SK-N-SH (cell line): ENCODE data around the gene SP3. TPM values are rescaled to one million over a fixed set of nuclear protein-coding genes. Genes with fewer than 3 reads are reported as not detected.

ENCODE experiments used
- CTCF ChIA-PET: fragments of 300-600, 350-600 bp; formaldehyde crosslinking; extraction: SDS; loops from one replicate; lab custom pipeline; 2021; lab: Yijun Ruan, JAX
- POLR2A ChIA-PET: fragments of 350-600 bp; sonication (Branson Sonifier 250); formaldehyde crosslinking; extraction: SDS; loops from one replicate; lab custom pipeline; 2020; ENCODE audit warnings: antibody characterized with exemption, inconsistent platforms; lab: Yijun Ruan, JAX
- DNase-seq: peaks from one replicate; pipeline ENCODE4 v3.0.0; 2012
- H2AFZ ChIP-seq: fragments of 200-600 bp; sonication (generic); 2 replicates; pipeline ENCODE4 v1.8.1; 2016; ENCODE audit warnings: antibody characterized with exemption, mild to moderate bottlenecking, low read depth
- H3F3A ChIP-seq: fragments of 200-600 bp; sonication (generic); replicated peaks from 2 replicates; pipeline ENCODE3; 2016; ENCODE audit warnings: antibody characterized with exemption, mild to moderate bottlenecking; ENCODE audit not compliant: insufficient read depth
- H3K27ac ChIP-seq, 2 experiments: fragments of 200-500 bp in 1 of 2; fragments of 200-600 bp in 1 of 2; sonication (Bioruptor generic) in 1 of 2; sonication (generic), shearing (Covaris generic) in 1 of 2; 2 replicates each; pipeline versions ENCODE4 v1.5.1 to v1.6.1; 2014 to 2016; ENCODE audit warnings: low read depth in 2 of 2, inconsistent platforms in 1 of 2, low read length in 1 of 2, mild to moderate bottlenecking in 1 of 2, mixed read lengths in 1 of 2
- H3K27me3 ChIP-seq: fragments of 200-600 bp; sonication (generic), shearing (Covaris generic); 2 replicates; pipeline ENCODE4 v1.6.1; 2016; ENCODE audit warnings: mixed run types; ENCODE audit not compliant: insufficient read depth
- H3K36me3 ChIP-seq, 2 experiments: fragments of 200-500 bp in 1 of 2; fragments of 200-600 bp in 1 of 2; sonication (Bioruptor generic) in 1 of 2; sonication (generic) in 1 of 2; replicated peaks in 1 of 2; 2 replicates each; pipeline versions ENCODE3 to v1.5.1; 2014 to 2016; ENCODE audit warnings: low read length in 1 of 2, mild to moderate bottlenecking in 1 of 2; ENCODE audit not compliant: insufficient read depth in 2 of 2, control insufficient read depth in 1 of 2
- H3K4me1 ChIP-seq, 2 experiments: fragments of 200-500 bp in 1 of 2; fragments of 200-600 bp in 1 of 2; sonication (Bioruptor generic) in 1 of 2; sonication (generic), shearing (Covaris generic) in 1 of 2; 2 replicates each; pipeline versions ENCODE4 v1.5.1 to v1.6.1; 2014 to 2016; ENCODE audit warnings: low read depth in 1 of 2, low read length in 1 of 2, mixed run types in 1 of 2; ENCODE audit not compliant: insufficient read depth in 2 of 2, control insufficient read depth in 1 of 2
- H3K4me2 ChIP-seq: fragments of 200-600 bp; sonication (generic), shearing (Covaris generic); 2 replicates; pipeline ENCODE4 v1.6.1; 2017; ENCODE audit warnings: mixed run types
- H3K4me3 ChIP-seq, 2 experiments: fragments of 200-500 bp in 1 of 2; fragments of 200-600 bp in 1 of 2; sonication (Bioruptor generic) in 1 of 2; sonication (generic), shearing (Covaris generic) in 1 of 2; 2 replicates each; pipeline versions ENCODE4 v1.5.1 to v1.8.1; 2014 to 2016; ENCODE audit warnings: low read depth in 2 of 2, inconsistent platforms in 1 of 2, low read length in 1 of 2, mild to moderate bottlenecking in 1 of 2, mixed read lengths in 1 of 2, moderate library complexity in 1 of 2
- H3K79me2 ChIP-seq: fragments of 200-600 bp; sonication (generic); 2 replicates; pipeline ENCODE4 v1.8.1; 2017; ENCODE audit warnings: mild to moderate bottlenecking; ENCODE audit not compliant: insufficient read depth
- H3K9ac ChIP-seq: fragments of 200-600 bp; sonication (generic); 2 replicates; pipeline ENCODE4 v1.6.1; 2017; ENCODE audit warnings: mixed run types
- H3K9me2 ChIP-seq: fragments of 200-600 bp; sonication (generic); 2 replicates; pipeline ENCODE4 v1.6.1; 2017; ENCODE audit warnings: mixed run types
- H3K9me3 ChIP-seq: fragments of 200-600 bp; sonication (generic); 2 replicates; pipeline ENCODE4 v1.6.1; 2017; ENCODE audit warnings: mixed run types, mild to moderate bottlenecking, moderate library complexity
- H4K20me1 ChIP-seq: fragments of 200-600 bp; sonication (generic); 2 replicates; pipeline ENCODE4 v1.6.1; 2017; ENCODE audit warnings: mild to moderate bottlenecking, mixed run types; ENCODE audit not compliant: insufficient read depth
- FOSL2 ChIP-seq: IDR thresholded peaks from 2 replicates; pipeline ENCODE4 v1.4.0; 2012; ENCODE audit warnings: low read depth, mild to moderate bottlenecking, moderate library complexity, borderline replicate concordance
- FOXJ3 ChIP-seq: sonication (generic); formaldehyde crosslinking; IDR thresholded peaks from 2 replicates; pipeline ENCODE4 v1.5.1; 2020; ENCODE audit warnings: mild to moderate bottlenecking, missing genetic modification reagents
- GABPA ChIP-seq: IDR thresholded peaks from 2 replicates; pipeline ENCODE4 v1.4.0; 2012; ENCODE audit warnings: low read depth, mild to moderate bottlenecking
- GATA2 ChIP-seq: sonication (generic); formaldehyde crosslinking; IDR thresholded peaks from 2 replicates; pipeline ENCODE4 v1.5.0; 2020; ENCODE audit warnings: mild to moderate bottlenecking, missing genetic modification reagents
- MEF2A ChIP-seq: IDR thresholded peaks from 2 replicates; pipeline ENCODE4 v1.4.0; 2012; ENCODE audit warnings: low read depth, borderline replicate concordance
- MXI1 ChIP-seq: IDR thresholded peaks from 2 replicates; pipeline ENCODE4 v1.6.1; 2012; ENCODE audit warnings: mild to moderate bottlenecking, low read depth, low read length, improper control_type of control experiment
- SIN3A ChIP-seq: IDR thresholded peaks from 2 replicates; pipeline ENCODE4 v1.6.1; 2012; ENCODE audit warnings: low read depth, mild to moderate bottlenecking, low read length, moderate library complexity, borderline replicate concordance
- TCF12 ChIP-seq: IDR thresholded peaks from 2 replicates; pipeline ENCODE4 v1.4.0; 2012
- WGBS: methylation state at CpG from one replicate; pipeline ENCODE4 v1.1.6; 2017; ENCODE audit warnings: low lambda C conversion rate; 5-methylcytosine and 5-hydroxymethylcytosine counted together
- polyA plus RNA-seq, 3 experiments: library from polyadenylated mRNA; depleted of rRNA; stranded (reverse); fragments of >200 nt; gene quantifications; 2 replicates each; pipeline ENCODE4 v1.2.3, GENCODE V29; 2012
- TF ChIP-seq, protein P1 (sequence below): fragments of 150-350 bp; IDR thresholded peaks from 2 replicates; pipeline ENCODE4 v1.6.1; 2017; ENCODE audit warnings: antibody characterized with exemption, low read length, low read depth, borderline replicate concordance
- TF ChIP-seq, protein P2 (sequence below): fragments of 200-600 bp; sonication (generic); IDR thresholded peaks from 2 replicates; pipeline ENCODE4 v1.6.1; 2017; ENCODE audit warnings: antibody characterized with exemption, mild to moderate bottlenecking, moderate library complexity
- TF ChIP-seq, protein P3 (sequence below): IDR thresholded peaks from 2 replicates; pipeline ENCODE4; 2012

SP3 gene
- polyA plus RNA-seq, 1 of the 3 experiments (the other 2 are of a cell fraction), result 23.1 TPM

DNA sequence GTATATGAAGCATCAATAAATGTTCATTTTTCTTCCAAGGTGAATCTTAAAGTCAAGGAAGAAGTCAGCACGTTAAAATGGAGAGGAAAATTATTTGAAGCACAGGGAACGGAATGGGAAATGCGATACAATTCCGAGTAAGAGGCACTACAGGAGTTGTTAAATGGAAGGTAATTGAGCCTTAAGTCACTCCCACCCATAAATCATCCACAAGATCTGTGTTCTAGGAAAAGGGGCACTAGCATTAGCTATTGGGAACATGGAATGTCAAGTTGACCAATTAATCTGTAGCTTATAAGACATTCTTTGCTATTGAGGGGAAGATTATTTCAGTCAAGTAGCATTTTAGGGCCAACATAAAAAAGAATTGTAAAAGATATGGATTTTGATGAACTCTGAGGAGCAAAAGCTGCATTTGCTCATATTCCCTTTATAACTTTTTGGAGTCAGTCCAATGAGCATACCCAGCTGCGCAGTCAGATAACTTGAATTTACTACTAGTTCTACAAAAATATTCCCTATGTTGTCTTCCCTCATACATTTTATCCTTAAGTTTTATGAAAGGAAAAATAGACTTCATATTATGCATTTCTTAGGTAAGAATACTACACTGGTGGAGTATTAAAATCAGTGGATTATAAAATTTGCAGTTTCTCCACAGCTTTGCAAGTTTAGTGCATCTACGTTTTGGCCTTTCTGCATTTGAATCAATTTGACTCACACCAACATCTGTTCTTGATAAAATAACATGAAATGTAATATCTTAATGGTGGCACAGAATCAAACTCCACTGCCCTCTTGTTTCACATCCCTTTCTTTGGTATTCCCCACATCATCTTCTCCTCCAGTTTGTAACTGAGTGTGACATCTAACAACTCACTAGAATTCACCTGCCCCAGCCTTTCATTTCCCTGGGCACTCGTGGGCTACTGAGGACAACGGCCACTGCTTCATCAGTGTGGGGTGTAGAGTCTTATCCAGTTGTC, 95.6 kb downstream of the SP3 start:
- TF ChIP-seq, protein P1, sequence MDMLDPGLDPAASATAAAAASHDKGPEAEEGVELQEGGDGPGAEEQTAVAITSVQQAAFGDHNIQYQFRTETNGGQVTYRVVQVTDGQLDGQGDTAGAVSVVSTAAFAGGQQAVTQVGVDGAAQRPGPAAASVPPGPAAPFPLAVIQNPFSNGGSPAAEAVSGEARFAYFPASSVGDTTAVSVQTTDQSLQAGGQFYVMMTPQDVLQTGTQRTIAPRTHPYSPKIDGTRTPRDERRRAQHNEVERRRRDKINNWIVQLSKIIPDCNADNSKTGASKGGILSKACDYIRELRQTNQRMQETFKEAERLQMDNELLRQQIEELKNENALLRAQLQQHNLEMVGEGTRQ, result no peak
- TF ChIP-seq, protein P2, sequence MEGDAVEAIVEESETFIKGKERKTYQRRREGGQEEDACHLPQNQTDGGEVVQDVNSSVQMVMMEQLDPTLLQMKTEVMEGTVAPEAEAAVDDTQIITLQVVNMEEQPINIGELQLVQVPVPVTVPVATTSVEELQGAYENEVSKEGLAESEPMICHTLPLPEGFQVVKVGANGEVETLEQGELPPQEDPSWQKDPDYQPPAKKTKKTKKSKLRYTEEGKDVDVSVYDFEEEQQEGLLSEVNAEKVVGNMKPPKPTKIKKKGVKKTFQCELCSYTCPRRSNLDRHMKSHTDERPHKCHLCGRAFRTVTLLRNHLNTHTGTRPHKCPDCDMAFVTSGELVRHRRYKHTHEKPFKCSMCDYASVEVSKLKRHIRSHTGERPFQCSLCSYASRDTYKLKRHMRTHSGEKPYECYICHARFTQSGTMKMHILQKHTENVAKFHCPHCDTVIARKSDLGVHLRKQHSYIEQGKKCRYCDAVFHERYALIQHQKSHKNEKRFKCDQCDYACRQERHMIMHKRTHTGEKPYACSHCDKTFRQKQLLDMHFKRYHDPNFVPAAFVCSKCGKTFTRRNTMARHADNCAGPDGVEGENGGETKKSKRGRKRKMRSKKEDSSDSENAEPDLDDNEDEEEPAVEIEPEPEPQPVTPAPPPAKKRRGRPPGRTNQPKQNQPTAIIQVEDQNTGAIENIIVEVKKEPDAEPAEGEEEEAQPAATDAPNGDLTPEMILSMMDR, result no peak
- TF ChIP-seq, protein P3, sequence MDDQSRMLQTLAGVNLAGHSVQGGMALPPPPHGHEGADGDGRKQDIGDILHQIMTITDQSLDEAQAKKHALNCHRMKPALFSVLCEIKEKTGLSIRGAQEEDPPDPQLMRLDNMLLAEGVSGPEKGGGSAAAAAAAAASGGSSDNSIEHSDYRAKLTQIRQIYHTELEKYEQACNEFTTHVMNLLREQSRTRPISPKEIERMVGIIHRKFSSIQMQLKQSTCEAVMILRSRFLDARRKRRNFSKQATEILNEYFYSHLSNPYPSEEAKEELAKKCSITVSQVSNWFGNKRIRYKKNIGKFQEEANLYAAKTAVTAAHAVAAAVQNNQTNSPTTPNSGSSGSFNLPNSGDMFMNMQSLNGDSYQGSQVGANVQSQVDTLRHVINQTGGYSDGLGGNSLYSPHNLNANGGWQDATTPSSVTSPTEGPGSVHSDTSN, result no peak
- TF ChIP-seq MEF2A (no peak), TCF12 (peak; percentile 74), SIN3A (no peak)
- Histone ChIP-seq H3K4me3 (no peak overlapping the region), H3K27me3 (no peaks in the 10 kb centered on the region; the same call in 1 of the 2 replicates), H3K9ac (no peak overlapping the region), H3K4me2 (no peak overlapping the region), H3K9me3 (no peaks in the 10 kb centered on the region), H3K79me2 (no peaks in the 10 kb centered on the region), H3K4me1 (peaks cover 0 to 23% of the 10 kb centered on the region in 2 experiments; a peak in 2 of 4 replicates), H3K27ac (no peak overlapping the region), H2AFZ (no peak overlapping the region), H4K20me1 (no peaks in the 10 kb centered on the region), H3K36me3 (no peaks in the 10 kb centered on the region), H3F3A (no peaks in the 10 kb centered on the region), H3K9me2 (no peaks in the 10 kb centered on the region)
- 57% methylated on average over 8 of the region's 8 CpGs for WGBS
- ChIA-PET CTCF (no interaction called here), POLR2A (no interaction called here)
- DNase-seq, result no peak

DNA sequence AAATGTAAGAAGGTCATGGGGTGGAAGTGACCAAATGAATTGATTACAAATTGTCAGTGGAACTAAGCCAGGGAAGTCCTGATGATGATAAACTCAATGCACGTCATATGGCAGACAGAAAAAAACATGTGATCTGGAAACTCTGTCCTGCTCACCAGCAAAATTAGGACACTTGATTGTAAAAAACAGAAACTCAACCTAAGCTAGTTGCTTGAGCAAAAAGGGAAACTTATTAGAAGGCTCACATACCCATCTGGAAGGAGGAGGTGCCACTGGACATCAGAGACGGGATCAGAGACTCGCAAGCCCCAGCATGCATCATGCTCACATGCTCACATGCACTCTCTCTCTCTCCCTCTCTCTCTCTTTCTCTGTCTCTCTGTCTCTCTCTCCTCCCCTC, 96.8 kb downstream of the SP3 start:
- H3K79me2 ChIP-seq, result no peaks in the 10 kb centered on the region
- DNase-seq, result no peak
- ChIA-PET CTCF (interaction anchor here (0.8 kb wide), 1 partner anchor 38 kb away, joined by 3 read pairs; no protein-coding TSS in a partner anchor), POLR2A (no interaction called here)
- H3K27ac ChIP-seq, result no peak overlapping the region
- no peaks in the 10 kb centered on the region for H3F3A ChIP-seq
- no peak overlapping the region for H2AFZ ChIP-seq
- 88% methylated on average over 1 of the region's 3 CpGs for WGBS
- no peak overlapping the region for H3K4me2 ChIP-seq
- peaks cover 0 to 23% of the 10 kb centered on the region in 2 experiments; a peak in 2 of 4 replicates for H3K4me1 ChIP-seq
- H3K36me3 ChIP-seq, result no peaks in the 10 kb centered on the region
- H3K27me3 ChIP-seq, result no peaks in the 10 kb centered on the region; the same call in 1 of the 2 replicates
- H3K9me2 ChIP-seq, result no peaks in the 10 kb centered on the region
- no peak overlapping the region for H3K9ac ChIP-seq
- no peak overlapping the region for H3K4me3 ChIP-seq
- TF ChIP-seq SIN3A (no peak), FOSL2 (no peak), GATA2 (CRISPR knock-in tag) (no peak), GABPA (no peak), FOXJ3 (CRISPR knock-in tag) (no peak), MXI1 (no peak)
- TF ChIP-seq, protein P2, result no peak
- TF ChIP-seq, protein P3, result no peak
- H4K20me1 ChIP-seq, result no peaks in the 10 kb centered on the region
- no peaks in the 10 kb centered on the region for H3K9me3 ChIP-seq
